ENCODE data around the gene ADAMTS19.
A peak's percentile ranks its signal among the peaks of the same experiment; 100 is the strongest.

ADAMTS19 gene

GRCh38 chr5:129541648-129542251 lies 81.7 kb downstream of the ADAMTS19 start:
- TF ChIP-seq EZH2 (IDR thresholded peaks at IDR 0.05; ENCODE audit: borderline replicate concordance, low read length) (no peak), CTCF (IDR thresholded peaks at IDR 0.05; ENCODE audit: low read length) (peak; percentile 79)
- Histone ChIP-seq H3K4me3 (ENCODE audit: low read depth, low read length, poor library complexity, severe bottlenecking) (no peak overlapping the region), H4K20me1 (ENCODE audit: insufficient read depth, low read length) (no peaks in the 10 kb centered on the region), H3K9me2 (ENCODE audit: low read depth, low read length) (no peaks in the 10 kb centered on the region), H3K27me3 (ENCODE audit: insufficient read depth, low read length) (no peaks in the 10 kb centered on the region), H3K79me2 (ENCODE audit: insufficient read depth, low read length) (no peaks in the 10 kb centered on the region), H3K9me3 (ENCODE audit: low read length) (no peaks in the 10 kb centered on the region), H3K27ac (ENCODE audit: low read depth, low read length, poor library complexity, severe bottlenecking) (no peak overlapping the region), H2AFZ (ENCODE audit: low read length) (no peak overlapping the region), H3F3A (ENCODE audit: insufficient read depth, low read length) (no peaks in the 10 kb centered on the region), H3K4me1 (ENCODE audit: insufficient read depth, low read length, severe bottlenecking) (peaks cover 3% of the 10 kb centered on the region), H3K4me2 (ENCODE audit: low read length) (no peak overlapping the region), H3K36me3 (ENCODE audit: insufficient read depth, low read length) (no peaks in the 10 kb centered on the region), H3K9ac (ENCODE audit: low read length) (no peak overlapping the region)

- no peaks in the 10 kb centered on the region for H3K9me3 ChIP-seq (ENCODE audit: low read length)
- no peak overlapping the region for H2AFZ ChIP-seq (ENCODE audit: low read length)
- TF ChIP-seq EZH2 (IDR thresholded peaks at IDR 0.05; ENCODE audit: borderline replicate concordance, low read length) = no peak
- TF ChIP-seq CTCF (IDR thresholded peaks at IDR 0.05; ENCODE audit: low read length) = no peak
- H3K4me2 ChIP-seq (ENCODE audit: low read length) = no peak overlapping the region
- no peaks in the 10 kb centered on the region for H3K79me2 ChIP-seq (ENCODE audit: insufficient read depth, low read length)
- no peaks in the 10 kb centered on the region for H3K27me3 ChIP-seq (ENCODE audit: insufficient read depth, low read length)
- H4K20me1 ChIP-seq (ENCODE audit: insufficient read depth, low read length) = no peaks in the 10 kb centered on the region
- H3F3A ChIP-seq (ENCODE audit: insufficient read depth, low read length) = no peaks in the 10 kb centered on the region
- H3K9me2 ChIP-seq (ENCODE audit: low read depth, low read length) = no peaks in the 10 kb centered on the region
- H3K27ac ChIP-seq (ENCODE audit: low read depth, low read length, poor library complexity, severe bottlenecking) = no peak overlapping the region
- no peak overlapping the region for H3K4me3 ChIP-seq (ENCODE audit: low read depth, low read length, poor library complexity, severe bottlenecking)
- H3K9ac ChIP-seq (ENCODE audit: low read length) = no peak overlapping the region
- H3K36me3 ChIP-seq (ENCODE audit: insufficient read depth, low read length) = no peaks in the 10 kb centered on the region
- no peaks in the 10 kb centered on the region for H3K4me1 ChIP-seq (ENCODE audit: insufficient read depth, low read length, severe bottlenecking)
These were observed 87.0 kb downstream of the ADAMTS19 start for GRCh38 chr5:129547137-129547536.

GRCh38 chr5:129554134-129554904 lies 94.2 kb downstream of the ADAMTS19 start:
- Histone ChIP-seq H2AFZ (ENCODE audit: low read length) (no peak overlapping the region), H3K9me2 (ENCODE audit: low read depth, low read length) (no peaks in the 10 kb centered on the region), H3K27me3 (ENCODE audit: insufficient read depth, low read length) (no peaks in the 10 kb centered on the region), H3K4me3 (ENCODE audit: low read depth, low read length, poor library complexity, severe bottlenecking) (no peak overlapping the region), H3K9ac (ENCODE audit: low read length) (no peak overlapping the region), H4K20me1 (ENCODE audit: insufficient read depth, low read length) (no peaks in the 10 kb centered on the region), H3F3A (ENCODE audit: insufficient read depth, low read length) (no peaks in the 10 kb centered on the region), H3K9me3 (ENCODE audit: low read length) (no peaks in the 10 kb centered on the region), H3K27ac (ENCODE audit: low read depth, low read length, poor library complexity, severe bottlenecking) (no peak overlapping the region), H3K36me3 (ENCODE audit: insufficient read depth, low read length) (no peaks in the 10 kb centered on the region), H3K79me2 (ENCODE audit: insufficient read depth, low read length) (no peaks in the 10 kb centered on the region), H3K4me1 (ENCODE audit: insufficient read depth, low read length, severe bottlenecking) (no peaks in the 10 kb centered on the region), H3K4me2 (ENCODE audit: low read length) (no peak overlapping the region)
- no peak for TF ChIP-seq EZH2 (IDR thresholded peaks at IDR 0.05; ENCODE audit: borderline replicate concordance, low read length)
- no peak for TF ChIP-seq CTCF (IDR thresholded peaks at IDR 0.05; ENCODE audit: low read length)

All from OCI-LY1 (cell line).